HepG2 (cell line): Measurements from ENCODE around the gene KBTBD13. TPM values are rescaled to one million over a fixed set of nuclear protein-coding genes. Genes with fewer than 3 reads are reported as not detected.

ENCODE experiments used
- ATAC-seq: fragments of 200-7000 bp; cut with Tn5 transposase; 3 replicates; pipeline ENCODE4 v1.9.1; 2020; ENCODE audit warnings: mild to moderate bottlenecking, moderate library complexity
- BruUV-seq: library from RNA; stranded (reverse); fragments of 400-500 nt; replicated peaks from 2 replicates; lab custom pipeline; 2021; lab: Mats Ljungman, UMichigan
- CTCF ChIA-PET: fragments of 300-600 bp; formaldehyde crosslinking; extraction: SDS; loops from one replicate; lab custom pipeline; 2021; ENCODE audit warnings: low total read pairs, inconsistent platforms, low intra/inter-chr PET ratio; lab: Yijun Ruan, JAX
- POLR2A ChIA-PET: fragments of 350-600 bp; sonication (Branson Sonifier 250); formaldehyde crosslinking; loops from one replicate; lab custom pipeline; 2020; ENCODE audit warnings: antibody characterized with exemption, inconsistent platforms; lab: Yijun Ruan, JAX
- DNase-seq: peaks from one replicate; pipeline ENCODE4 v3.0.0-alpha.2; 2015; ENCODE audit warnings: low spot score
- FAIRE-seq: peaks from 3 replicates; lab custom pipeline; 2011; peaks lifted over from hg19 to GRCh38; lab: Jason Lieb, UNC
- H2AFZ ChIP-seq: one replicate; pipeline ENCODE4 v1.6.1; 2011; ENCODE audit warnings: low read length, inconsistent platforms
- H3K27ac ChIP-seq: fragments of 300-600 bp; 3 replicates; pipeline ENCODE4 v1.8.0; 2011; ENCODE audit warnings: mixed run types, mild to moderate bottlenecking, mixed read lengths, low read length, inconsistent platforms; ENCODE audit not compliant: insufficient read depth; ENCODE audit errors: extremely low read length
- H3K27me3 ChIP-seq, 2 experiments: fragments of 200-600 bp in 1 of 2; 2 replicates in 1 of 2; 3 replicates in 1 of 2; pipeline versions ENCODE4 v1.6.0 to v1.8.0; 2011; ENCODE audit warnings: low read length in 2 of 2, mild to moderate bottlenecking in 2 of 2, moderate library complexity in 2 of 2, inconsistent platforms in 1 of 2; ENCODE audit not compliant: insufficient read depth in 2 of 2, control insufficient read depth in 1 of 2
- H3K36me3 ChIP-seq, 2 experiments: fragments of 200-600 bp in 1 of 2; replicated peaks in 1 of 2; 2 replicates in 1 of 2; 3 replicates in 1 of 2; pipeline versions ENCODE4 v1.5.1 to v1.8.0; 2011; ENCODE audit warnings: low read length in 2 of 2, inconsistent platforms in 1 of 2; ENCODE audit not compliant: insufficient read depth in 2 of 2, control insufficient read depth in 1 of 2
- H3K4me1 ChIP-seq: 2 replicates; pipeline ENCODE4 v1.5.1; 2012; ENCODE audit warnings: low read length, inconsistent platforms; ENCODE audit not compliant: insufficient read depth
- H3K4me2 ChIP-seq: 2 replicates; pipeline ENCODE4 v1.6.0; 2011; ENCODE audit warnings: low read depth, low read length, inconsistent platforms
- H3K4me3 ChIP-seq, 3 experiments: fragments of 200-600 bp in 1 of 3; sonication (generic), shearing (Covaris generic) in 1 of 3; replicated peaks in 1 of 3; 2 replicates each; pipeline ENCODE4 v1.5.1; 2011 to 2016; ENCODE audit warnings: low read length in 3 of 3, inconsistent platforms in 2 of 3, low read depth in 2 of 3, mild to moderate bottlenecking in 2 of 3, control low read depth in 1 of 3, mixed read lengths in 1 of 3; ENCODE audit not compliant: insufficient read depth in 1 of 3
- H3K79me2 ChIP-seq: one replicate; pipeline ENCODE4 v1.6.1; 2011; ENCODE audit warnings: low read length, inconsistent platforms; ENCODE audit not compliant: insufficient read depth
- H3K9ac ChIP-seq: 2 replicates; pipeline ENCODE4 v1.6.0; 2011; ENCODE audit warnings: mild to moderate bottlenecking, low read depth, low read length, inconsistent platforms; ENCODE audit not compliant: insufficient read depth
- H3K9me3 ChIP-seq: 2 replicates; pipeline ENCODE4 v1.5.1; 2012; ENCODE audit warnings: mild to moderate bottlenecking, low read length
- H4K20me1 ChIP-seq: 2 replicates; pipeline ENCODE4 v1.6.0; 2011; ENCODE audit warnings: inconsistent platforms, mild to moderate bottlenecking, low read length, moderate library complexity; ENCODE audit not compliant: insufficient read depth
- CHD4 ChIP-seq: fragments of 200-600 bp; sonication (generic); IDR thresholded peaks from 2 replicates; pipeline ENCODE4 v1.7.0; 2017; ENCODE audit warnings: mild to moderate bottlenecking, low read length, borderline replicate concordance
- DDIT3 ChIP-seq: sonication (generic); formaldehyde crosslinking; IDR thresholded peaks from 2 replicates; pipeline ENCODE4 v1.4.0; 2020; ENCODE audit warnings: mild to moderate bottlenecking, missing genetic modification reagents
- DRAP1 ChIP-seq: IDR thresholded peaks from 2 replicates; pipeline ENCODE4 v1.6.1; 2016; ENCODE audit warnings: missing genetic modification reagents, missing compliant biosample characterization
- HES4 ChIP-seq: sonication (generic); formaldehyde crosslinking; IDR thresholded peaks from 2 replicates; pipeline ENCODE4 v1.9.0; 2021; ENCODE audit warnings: mild to moderate bottlenecking, missing genetic modification reagents, borderline replicate concordance
- ISX ChIP-seq: sonication (generic); formaldehyde crosslinking; conservative IDR thresholded peaks from 2 replicates; pipeline ENCODE4 v1.5.0; 2020; ENCODE audit warnings: missing genetic modification reagents
- MEIS2 ChIP-seq: sonication (generic); formaldehyde crosslinking; IDR thresholded peaks from 2 replicates; pipeline ENCODE4 v1.9.0; 2021; ENCODE audit warnings: mild to moderate bottlenecking, missing genetic modification reagents
- PHF8 ChIP-seq: sonication (generic); formaldehyde crosslinking; IDR thresholded peaks from 2 replicates; pipeline ENCODE4 v1.5.0; 2020; ENCODE audit warnings: missing genetic modification reagents
- RFX5 ChIP-seq: IDR thresholded peaks from 2 replicates; pipeline ENCODE4 v1.6.1; 2011; ENCODE audit warnings: low read depth, low read length, improper control_type of control experiment
- SALL1 ChIP-seq: sonication (generic); formaldehyde crosslinking; IDR thresholded peaks from 2 replicates; pipeline ENCODE4 v1.8.0; 2022; ENCODE audit warnings: mild to moderate bottlenecking, missing genetic modification reagents
- SAP130 ChIP-seq: IDR thresholded peaks from 2 replicates; pipeline ENCODE4 v1.6.1; 2016; ENCODE audit warnings: low read depth
- SKI ChIP-seq: fragments of 450-650 bp; IDR thresholded peaks from one replicate; pipeline ENCODE4 v1.6.1; 2018; ENCODE audit warnings: mild to moderate bottlenecking; ENCODE audit not compliant: partially characterized antibody
- SNRNP70 ChIP-seq: fragments of 200-400 bp; formaldehyde crosslinking; IDR thresholded peaks from 2 replicates; pipeline ENCODE4 v1.6.1; 2017; ENCODE audit warnings: mild to moderate bottlenecking, low read depth, low read length, moderate library complexity
- TCF7L2 ChIP-seq: IDR thresholded peaks from 2 replicates; pipeline ENCODE4 v1.6.1; 2011; ENCODE audit warnings: mild to moderate bottlenecking, low read depth, low read length, moderate library complexity
- YEATS4 ChIP-seq: sonication (generic); formaldehyde crosslinking; IDR thresholded peaks from 2 replicates; pipeline ENCODE4 v1.4.0; 2020; ENCODE audit warnings: missing genetic modification reagents, borderline replicate concordance
- ZNF230 ChIP-seq: sonication (generic); formaldehyde crosslinking; IDR thresholded peaks from 2 replicates; pipeline ENCODE4 v1.4.0; 2020; ENCODE audit warnings: mild to moderate bottlenecking, missing genetic modification reagents
- ZNF512 ChIP-seq: sonication (generic); formaldehyde crosslinking; IDR thresholded peaks from 2 replicates; pipeline ENCODE4 v1.4.0; 2020; ENCODE audit warnings: mild to moderate bottlenecking, missing genetic modification reagents
- ZNF563 ChIP-seq: sonication (generic); formaldehyde crosslinking; IDR thresholded peaks from 2 replicates; pipeline ENCODE4 v1.8.0; 2022; ENCODE audit warnings: mild to moderate bottlenecking, moderate library complexity, missing genetic modification reagents
- WGBS: methylation state at CpG from one replicate; pipeline ENCODE4 v1.1.6; 2017; ENCODE audit warnings: low lambda C conversion rate; 5-methylcytosine and 5-hydroxymethylcytosine counted together
- in situ Hi-C: cut with HindIII; loops from 2 replicates; pipeline ENCODE4 v1.10.0; 2017; ENCODE audit warnings: low pct_unique_long_range_greater_than_20kb; ENCODE audit not compliant: extremely low pct_ligation_motif_present
- intact Hi-C: fragments of 100-400 bp; cut with micrococcal nuclease; formaldehyde crosslinking; loops from one replicate; pipeline ENCODE4 v1.10.0; 2022; ENCODE audit not compliant: unreplicated experiment
- polyA plus RNA-seq, 8 experiments: library from polyadenylated mRNA; depleted of rRNA in 3 of 8; stranded (reverse) in 7 of 8; unstranded in 1 of 8; fragments of >200 nt; fragmentation: Illumina TruSeq in 4 of 8; extraction: Trizol in 4 of 8; gene quantifications; 2 replicates each; pipeline versions ENCODE4 v1.2.1 to v1.2.3, GENCODE V29; 2011 to 2016; ENCODE audit warnings: low read depth in 4 of 8, missing spikeins in 1 of 8, mixed read lengths in 1 of 8; ENCODE audit not compliant: insufficient read depth in 1 of 8
- total RNA-seq, 5 experiments: library from RNA; depleted of rRNA; stranded (reverse); fragments of >200 nt; fragmentation: Illumina TruSeq; extraction: Trizol; gene quantifications; 2 replicates each; pipeline ENCODE4 v1.2.3, GENCODE V29; 2016; ENCODE audit warnings: low read depth in 1 of 5

KBTBD13 gene
- total and polyA plus RNA-seq, 2 of the 13 experiments (the other 11 are each of a cell fraction or from before 2014, with no cell fraction given), result not detected

- no TSS peak for BruUV-seq
- Histone ChIP-seq H3K36me3 (no peaks in the 10 kb centered on the region), H3K4me1 (peaks cover 78% of the 10 kb centered on the region), H3K27me3 (no peaks in the 10 kb centered on the region), H3K9me3 (no peaks in the 10 kb centered on the region), H2AFZ (no peak overlapping the region), H3K4me2 (no peak overlapping the region)
- 92% methylated on average over 9 of the region's 9 CpGs for WGBS
- in situ Hi-C loops (no loop called here), intact Hi-C loops (loop anchor here (10.0 kb wide), 1 partner anchor 239 kb away; the partner anchor contains the start of gene RNU5A-1)
- no peak for DNase-seq
- ATAC-seq, result no peak
- no peak for TF ChIP-seq SAP130 (CRISPR knock-in tag)
- TF ChIP-seq HES4 (CRISPR knock-in tag), result no peak
- no peak for TF ChIP-seq SKI
- no peak for TF ChIP-seq SALL1 (CRISPR knock-in tag)
- no peak for TF ChIP-seq CHD4
- no peak for TF ChIP-seq YEATS4 (CRISPR knock-in tag)
- no peak for TF ChIP-seq ZNF512 (CRISPR knock-in tag)
- no peak for TF ChIP-seq ZNF230 (CRISPR knock-in tag)
- TF ChIP-seq RFX5, result no peak
- TF ChIP-seq DDIT3 (CRISPR knock-in tag), result no peak
- no peak for TF ChIP-seq MEIS2
- no peak for TF ChIP-seq DRAP1
- no peak for TF ChIP-seq PHF8 (CRISPR knock-in tag)
- no peak for TF ChIP-seq TCF7L2
- TF ChIP-seq ISX (CRISPR knock-in tag), result no peak
- no peak for TF ChIP-seq SNRNP70
- TF ChIP-seq ZNF563, result no peak
- TF ChIP-seq, all 625 proteins: peak for 0
- FAIRE-seq, result no peak
- ChIA-PET CTCF (interaction anchor here (3.4 to 5.0 kb wide), 2 partner anchors 30 to 45 kb away, joined by 29 to 54 read pairs; no protein-coding TSS in a partner anchor), POLR2A (interaction anchor here (0.7 to 4.5 kb wide), 9 partner anchors 11 to 249 kb away, joined by 3 to 27 read pairs (median 6); partner anchors contain the start of genes CLPX, RNU5B-1 and SLC51B)
- Histone ChIP-seq H3K79me2 (no peaks in the 10 kb centered on the region), H4K20me1 (no peaks in the 10 kb centered on the region), H3K4me3 (no peak overlapping the region), H3K9ac (no peak overlapping the region), H3K27ac (no peak overlapping the region)
Measured at GRCh38 chr15:65056106-65056505, 20.4 kb upstream of the KBTBD13 start.
